Activated CD8-positive, alpha-beta memory T cell treated with anti-CD3 and anti-CD28 coated beads for 36 hours (primary cell): ENCODE data around the gene COX19. TPM values are rescaled to one million over a fixed set of nuclear protein-coding genes. Genes with fewer than 3 reads are reported as not detected.

Source experiments
- CTCF ChIA-PET: fragments of 350-600 bp; sonication (Branson Sonifier 250); formaldehyde crosslinking; loops from one replicate; lab custom pipeline; 2021; ENCODE audit warnings: antibody characterized with exemption; lab: Charles Lee
- POLR2A ChIA-PET: fragments of 350-600 bp; sonication (Branson Sonifier 250); formaldehyde crosslinking; loops from one replicate; lab custom pipeline; 2021; ENCODE audit warnings: antibody characterized with exemption; lab: Charles Lee
- total RNA-seq, 2 experiments: library from RNA; stranded (reverse); gene quantifications; one replicate each; pipeline ENCODE4 v1.2.3, GENCODE V29; 2021

The COX19 gene
- total RNA-seq: 10 to 100 TPM; 18.2 to 20.3 TPM

GRCh38 chr7:974820-975681 is at the start of gene COX19:
COX19 (minus strand) TSS chr7:975549; CDS start chr7:975509, 40 bp downstream.
- POLR2A ChIA-PET: interaction anchor here (0.6 to 2.6 kb wide), 8 partner anchors 18 to 370 kb away, joined by 3 to 22 read pairs (median 3); partner anchors contain the start of gene GET4
- CTCF ChIA-PET: interaction anchor here (0.7 to 3.4 kb wide), 8 partner anchors 18 to 526 kb away, joined by 3 to 23 read pairs (median 4); partner anchors contain the start of gene GPR146

- POLR2A ChIA-PET: no interaction called here
- CTCF ChIA-PET: interaction anchor here (0.6 to 1.2 kb wide), 2 partner anchors 41 to 1376 kb away, joined by 3 to 5 read pairs; no protein-coding TSS in a partner anchor
Measured at GRCh38 chr7:1024331-1024841, 49.0 kb upstream of the COX19 start.

GRCh38 chr7:1022801-1023465 is 47.6 kb upstream of the COX19 start:
- ChIA-PET POLR2A (no interaction called here), CTCF (no interaction called here)

GRCh38 chr7:1022356-1022755 is 47.0 kb upstream of the COX19 start:
- CTCF ChIA-PET: interaction anchor here (1.0 kb wide), 1 partner anchor 43 kb away, joined by 3 read pairs; no protein-coding TSS in a partner anchor
- POLR2A ChIA-PET: no interaction called here

- POLR2A ChIA-PET: no interaction called here
- CTCF ChIA-PET: interaction anchor here (1.0 kb wide), 2 partner anchors 44 to 64 kb away, joined by 3 to 4 read pairs; no protein-coding TSS in a partner anchor
Measured at GRCh38 chr7:1021931-1022330, 46.6 kb upstream of the COX19 start.

GRCh38 chr7:1021366-1021765 is 46.0 kb upstream of the COX19 start:
- POLR2A ChIA-PET: no interaction called here

GRCh38 chr7:1020849-1021251 is 45.5 kb upstream of the COX19 start:
- POLR2A ChIA-PET: no interaction called here
- CTCF ChIA-PET: interaction anchor here (1.0 kb wide), 1 partner anchor 65 kb away, joined by 4 read pairs; no protein-coding TSS in a partner anchor

More at GRCh38 chr7:1021366-1021765, 46.0 kb upstream of the COX19 start:
- CTCF ChIA-PET: interaction anchor here (1.0 kb wide), 2 partner anchors 44 to 65 kb away, joined by 3 to 4 read pairs; no protein-coding TSS in a partner anchor

GRCh38 chr7:1019789-1020610 is 44.7 kb upstream of the COX19 start:
- ChIA-PET POLR2A (no interaction called here), CTCF (interaction anchor here (2.7 kb wide), 1 partner anchor 27 kb away, joined by 9 read pairs; no protein-coding TSS in a partner anchor)

GRCh38 chr7:1019255-1019785 is 44.0 kb upstream of the COX19 start:
- POLR2A ChIA-PET: no interaction called here
- CTCF ChIA-PET: interaction anchor here (2.7 kb wide), 1 partner anchor 26 kb away, joined by 9 read pairs; no protein-coding TSS in a partner anchor

- CTCF ChIA-PET: interaction anchor here (0.9 to 2.7 kb wide), 3 partner anchors 25 to 47 kb away, joined by 3 to 9 read pairs (median 3); no protein-coding TSS in a partner anchor
- POLR2A ChIA-PET: no interaction called here
Measured at GRCh38 chr7:1018334-1018695, 43.0 kb upstream of the COX19 start.

GRCh38 chr7:1017586-1018333 is 42.4 kb upstream of the COX19 start:
- CTCF ChIA-PET: interaction anchor here (0.9 to 2.7 kb wide), 3 partner anchors 25 to 48 kb away, joined by 3 to 9 read pairs (median 3); no protein-coding TSS in a partner anchor
- POLR2A ChIA-PET: no interaction called here

GRCh38 chr7:1016577-1017531 is 41.5 kb upstream of the COX19 start:
- ChIA-PET POLR2A (no interaction called here), CTCF (interaction anchor here (2.7 kb wide), 1 partner anchor 24 kb away, joined by 9 read pairs; no protein-coding TSS in a partner anchor)

GRCh38 chr7:1015196-1016121 is 40.1 kb upstream of the COX19 start:
- CTCF ChIA-PET: no interaction called here

GRCh38 chr7:1014681-1015080 is 39.3 kb upstream of the COX19 start:
- POLR2A ChIA-PET: no interaction called here
- CTCF ChIA-PET: no interaction called here

More at GRCh38 chr7:1015196-1016121, 40.1 kb upstream of the COX19 start:
- POLR2A ChIA-PET: no interaction called here

GRCh38 chr7:1013581-1013980 is 38.2 kb upstream of the COX19 start:
- CTCF ChIA-PET: no interaction called here

More at GRCh38 chr7:1013581-1013980, 38.2 kb upstream of the COX19 start:
- POLR2A ChIA-PET: no interaction called here
